ENCODE data around the gene PAK6. TPM values are rescaled to one million over a fixed set of nuclear protein-coding genes. Genes with fewer than 3 reads are reported as not detected.

The PAK6 gene
- total and polyA plus RNA-seq, 4 donors = 0.05 to 0.17 (median 0.10) TPM

DNA sequence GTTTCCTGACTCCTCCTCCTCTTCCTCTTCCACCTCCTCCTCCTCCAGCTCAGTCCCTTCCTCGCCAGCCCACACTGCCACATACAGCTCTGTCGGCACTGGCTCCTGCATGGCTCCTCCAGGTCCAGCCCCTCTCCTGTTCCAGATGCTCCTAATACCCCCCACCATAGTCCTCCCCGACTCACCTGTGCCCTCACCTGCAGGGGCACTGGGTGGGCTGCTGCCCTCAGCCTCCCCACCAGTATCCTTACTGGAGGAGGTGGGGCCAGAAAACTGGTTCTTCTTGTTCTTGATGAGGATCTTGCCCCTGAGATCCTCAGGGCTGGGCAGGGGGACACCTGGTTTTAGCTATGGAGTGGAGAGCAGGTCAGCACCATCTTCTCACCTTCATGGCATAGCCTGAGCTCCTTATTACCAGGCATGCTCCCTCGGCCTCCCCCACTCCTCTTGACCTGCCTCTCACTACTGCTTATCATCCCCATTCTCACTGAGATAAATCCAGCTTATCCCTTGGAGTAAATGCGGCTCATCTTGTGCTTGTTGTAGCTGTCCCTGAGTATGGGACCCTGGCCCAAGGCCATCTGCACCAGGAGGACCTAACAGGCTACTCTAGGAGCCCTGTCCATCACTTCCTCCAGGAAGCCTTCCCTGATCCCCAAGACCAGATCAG is 57.8 kb downstream of the PAK6 start:
- no peak for DNase-seq (ENCODE audit: low spot score)
- H3K27me3 ChIP-seq (ENCODE audit: control insufficient read depth in 4 of 4, insufficient read depth in 4 of 4, low read length in 3 of 4) = no peaks in the 10 kb centered on the region
- TF ChIP-seq RAD21 (IDR thresholded peaks at IDR 0.05) (no peak), FOXA2 (IDR thresholded peaks at IDR 0.05) (no peak), FOXA1 (IDR thresholded peaks at IDR 0.05) (no peak), HNF4A (conservative IDR thresholded peaks at IDR 0.05) (no peak), TAF1 (conservative IDR thresholded peaks at IDR 0.05) (no peak), JUND (IDR thresholded peaks at IDR 0.05) (no peak), HNF4G (IDR thresholded peaks at IDR 0.05) (no peak), YY1 (IDR thresholded peaks at IDR 0.05) (no peak)
- TF ChIP-seq, protein P1, sequence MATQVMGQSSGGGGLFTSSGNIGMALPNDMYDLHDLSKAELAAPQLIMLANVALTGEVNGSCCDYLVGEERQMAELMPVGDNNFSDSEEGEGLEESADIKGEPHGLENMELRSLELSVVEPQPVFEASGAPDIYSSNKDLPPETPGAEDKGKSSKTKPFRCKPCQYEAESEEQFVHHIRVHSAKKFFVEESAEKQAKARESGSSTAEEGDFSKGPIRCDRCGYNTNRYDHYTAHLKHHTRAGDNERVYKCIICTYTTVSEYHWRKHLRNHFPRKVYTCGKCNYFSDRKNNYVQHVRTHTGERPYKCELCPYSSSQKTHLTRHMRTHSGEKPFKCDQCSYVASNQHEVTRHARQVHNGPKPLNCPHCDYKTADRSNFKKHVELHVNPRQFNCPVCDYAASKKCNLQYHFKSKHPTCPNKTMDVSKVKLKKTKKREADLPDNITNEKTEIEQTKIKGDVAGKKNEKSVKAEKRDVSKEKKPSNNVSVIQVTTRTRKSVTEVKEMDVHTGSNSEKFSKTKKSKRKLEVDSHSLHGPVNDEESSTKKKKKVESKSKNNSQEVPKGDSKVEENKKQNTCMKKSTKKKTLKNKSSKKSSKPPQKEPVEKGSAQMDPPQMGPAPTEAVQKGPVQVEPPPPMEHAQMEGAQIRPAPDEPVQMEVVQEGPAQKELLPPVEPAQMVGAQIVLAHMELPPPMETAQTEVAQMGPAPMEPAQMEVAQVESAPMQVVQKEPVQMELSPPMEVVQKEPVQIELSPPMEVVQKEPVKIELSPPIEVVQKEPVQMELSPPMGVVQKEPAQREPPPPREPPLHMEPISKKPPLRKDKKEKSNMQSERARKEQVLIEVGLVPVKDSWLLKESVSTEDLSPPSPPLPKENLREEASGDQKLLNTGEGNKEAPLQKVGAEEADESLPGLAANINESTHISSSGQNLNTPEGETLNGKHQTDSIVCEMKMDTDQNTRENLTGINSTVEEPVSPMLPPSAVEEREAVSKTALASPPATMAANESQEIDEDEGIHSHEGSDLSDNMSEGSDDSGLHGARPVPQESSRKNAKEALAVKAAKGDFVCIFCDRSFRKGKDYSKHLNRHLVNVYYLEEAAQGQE (IDR thresholded peaks at IDR 0.05) = no peak
- TF ChIP-seq, protein P2, sequence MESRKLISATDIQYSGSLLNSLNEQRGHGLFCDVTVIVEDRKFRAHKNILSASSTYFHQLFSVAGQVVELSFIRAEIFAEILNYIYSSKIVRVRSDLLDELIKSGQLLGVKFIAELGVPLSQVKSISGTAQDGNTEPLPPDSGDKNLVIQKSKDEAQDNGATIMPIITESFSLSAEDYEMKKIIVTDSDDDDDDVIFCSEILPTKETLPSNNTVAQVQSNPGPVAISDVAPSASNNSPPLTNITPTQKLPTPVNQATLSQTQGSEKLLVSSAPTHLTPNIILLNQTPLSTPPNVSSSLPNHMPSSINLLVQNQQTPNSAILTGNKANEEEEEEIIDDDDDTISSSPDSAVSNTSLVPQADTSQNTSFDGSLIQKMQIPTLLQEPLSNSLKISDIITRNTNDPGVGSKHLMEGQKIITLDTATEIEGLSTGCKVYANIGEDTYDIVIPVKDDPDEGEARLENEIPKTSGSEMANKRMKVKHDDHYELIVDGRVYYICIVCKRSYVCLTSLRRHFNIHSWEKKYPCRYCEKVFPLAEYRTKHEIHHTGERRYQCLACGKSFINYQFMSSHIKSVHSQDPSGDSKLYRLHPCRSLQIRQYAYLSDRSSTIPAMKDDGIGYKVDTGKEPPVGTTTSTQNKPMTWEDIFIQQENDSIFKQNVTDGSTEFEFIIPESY (IDR thresholded peaks at IDR 0.05) = no peak
- TF ChIP-seq, protein P3, sequence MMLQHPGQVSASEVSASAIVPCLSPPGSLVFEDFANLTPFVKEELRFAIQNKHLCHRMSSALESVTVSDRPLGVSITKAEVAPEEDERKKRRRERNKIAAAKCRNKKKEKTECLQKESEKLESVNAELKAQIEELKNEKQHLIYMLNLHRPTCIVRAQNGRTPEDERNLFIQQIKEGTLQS (IDR thresholded peaks at IDR 0.05) = no peak
- WGBS = 90% methylated on average over 5 of the region's 5 CpGs
- H3K27ac ChIP-seq (ENCODE audit: low read depth in 1 of 2, low read length in 2 of 2) = no peak overlapping the region
- no peaks in the 10 kb centered on the region for H3K4me1 ChIP-seq (ENCODE audit: control insufficient read depth in 4 of 4, insufficient read depth in 4 of 4, low read length in 3 of 4)
- peaks cover 0 to 2% (median 0%) of the 10 kb centered on the region in 4 donors for H3K36me3 ChIP-seq (ENCODE audit: control insufficient read depth in 4 of 4, insufficient read depth in 3 of 4, low read depth in 1 of 4, low read length in 3 of 4)
- H3K9ac ChIP-seq (ENCODE audit: low read depth in 1 of 2, low read length in 2 of 2) = no peak overlapping the region
- H3K4me3 ChIP-seq (ENCODE audit: low read depth in 1 of 3, low read length in 3 of 3) = no peak overlapping the region
- H3K9me3 ChIP-seq (ENCODE audit: control insufficient read depth in 4 of 4, low read length in 3 of 4) = peaks cover 0 to 4% (median 0%) of the 10 kb centered on the region in 4 donors

DNA sequence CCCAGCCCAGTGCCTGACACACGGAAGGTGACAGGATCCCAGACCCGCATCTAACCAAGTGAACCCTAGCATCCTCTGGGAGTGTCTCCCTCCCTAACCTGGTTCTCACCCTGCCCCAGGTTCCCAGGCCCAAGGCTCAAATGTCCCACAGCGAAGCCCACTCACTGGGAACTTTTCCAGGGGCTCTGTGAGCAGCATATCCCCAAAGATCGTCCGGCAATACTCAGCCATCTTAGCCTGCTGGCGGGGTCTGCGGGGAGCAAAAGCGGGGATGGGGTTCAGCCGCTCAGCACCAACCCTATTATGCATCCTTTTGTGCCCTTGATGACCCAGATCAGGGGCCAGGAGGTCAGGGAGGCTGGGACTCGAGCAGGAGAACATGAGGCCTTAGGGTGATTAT is 58.5 kb downstream of the PAK6 start:
- Histone ChIP-seq H3K27me3 (ENCODE audit: control insufficient read depth in 4 of 4, insufficient read depth in 4 of 4, low read length in 3 of 4) (no peaks in the 10 kb centered on the region), H3K27ac (ENCODE audit: low read depth in 1 of 2, low read length in 2 of 2) (no peak overlapping the region), H3K4me1 (ENCODE audit: control insufficient read depth in 4 of 4, insufficient read depth in 4 of 4, low read length in 3 of 4) (no peaks in the 10 kb centered on the region), H3K9me3 (ENCODE audit: control insufficient read depth in 4 of 4, low read length in 3 of 4) (peaks cover 0 to 4% (median 0%) of the 10 kb centered on the region in 4 donors), H3K4me3 (ENCODE audit: low read depth in 1 of 3, low read length in 3 of 3) (no peak overlapping the region), H3K9ac (ENCODE audit: low read depth in 1 of 2, low read length in 2 of 2) (no peak overlapping the region), H3K36me3 (ENCODE audit: control insufficient read depth in 4 of 4, insufficient read depth in 3 of 4, low read depth in 1 of 4, low read length in 3 of 4) (peaks cover 0 to 2% (median 0%) of the 10 kb centered on the region in 4 donors)
- DNase-seq (ENCODE audit: low spot score) = no peak
- TF ChIP-seq RXRA (IDR thresholded peaks at IDR 0.05) (no peak), FOXA2 (IDR thresholded peaks at IDR 0.05) (no peak), HNF4A (conservative IDR thresholded peaks at IDR 0.05) (no peak), FOXA1 (IDR thresholded peaks at IDR 0.05) (no peak)
- WGBS = 95% methylated on average over 10 of the region's 10 CpGs

All from liver (tissue), 9 donors.